SU-DHL-6 (cell line): ENCODE results near the gene AMFR.

ENCODE experiments used
- H2AFZ ChIP-seq: fragments of 200-600 bp; sonication (generic); 2 replicates; pipeline ENCODE4 v1.6.1; 2014; ENCODE audit warnings: low read depth, mild to moderate bottlenecking, moderate library complexity, mixed read lengths, antibody characterized with exemption, low read length; ENCODE audit not compliant: severe bottlenecking
- H3F3A ChIP-seq: fragments of 200-600 bp; shearing (Covaris generic); 2 replicates; pipeline ENCODE4 v1.6.0; 2016; ENCODE audit warnings: antibody characterized with exemption, mild to moderate bottlenecking; ENCODE audit not compliant: insufficient read depth
- H3K27ac ChIP-seq: fragments of 200-600 bp; sonication (generic); 2 replicates; pipeline ENCODE4 v1.5.1; 2016; ENCODE audit warnings: low read depth, mild to moderate bottlenecking, low read length, moderate library complexity, mixed read lengths
- H3K27me3 ChIP-seq: fragments of 200-600 bp; sonication (generic), shearing (Covaris generic); 2 replicates; pipeline ENCODE4 v1.6.0; 2014; ENCODE audit warnings: mild to moderate bottlenecking, low read length
- H3K36me3 ChIP-seq: fragments of 200-600 bp; sonication (generic); 2 replicates; pipeline ENCODE4 v1.6.1; 2014; ENCODE audit warnings: mild to moderate bottlenecking, low read length, mixed read lengths
- H3K4me2 ChIP-seq: fragments of 300-600, 200-600 bp; shearing (Covaris generic), sonication (generic); 2 replicates; pipeline ENCODE4 v1.6.0; 2014; ENCODE audit warnings: low read length, low read depth, mild to moderate bottlenecking; ENCODE audit not compliant: poor library complexity, severe bottlenecking
- H3K4me3 ChIP-seq: fragments of 200-600 bp; sonication (generic); 2 replicates; pipeline ENCODE4 v1.5.1; 2014; ENCODE audit warnings: antibody characterized with exemption, low read length, mild to moderate bottlenecking, mixed read lengths; ENCODE audit not compliant: insufficient read depth, poor library complexity, severe bottlenecking
- H3K79me2 ChIP-seq: fragments of 200-600 bp; sonication (generic); 2 replicates; pipeline ENCODE4 v1.6.1; 2014; ENCODE audit warnings: mild to moderate bottlenecking, low read length, moderate library complexity; ENCODE audit not compliant: insufficient read depth
- H3K9ac ChIP-seq: fragments of 200-600 bp; sonication (generic); 2 replicates; pipeline ENCODE4 v1.7.0; 2014; ENCODE audit warnings: mild to moderate bottlenecking, low read length
- H3K9me2 ChIP-seq: fragments of 200-600 bp; sonication (generic); replicated peaks from 2 replicates; pipeline ENCODE4 v1.6.1; 2014; ENCODE audit warnings: low read length; ENCODE audit not compliant: insufficient read depth
- H3K9me3 ChIP-seq: fragments of 200-600 bp; sonication (generic); 2 replicates; pipeline ENCODE4 v1.6.1; 2014; ENCODE audit warnings: low read length, mixed read lengths; ENCODE audit not compliant: insufficient read depth
- H4K20me1 ChIP-seq: fragments of 200-600 bp; sonication (generic); 2 replicates; pipeline ENCODE4 v1.6.1; 2014; ENCODE audit warnings: low read depth, mild to moderate bottlenecking, antibody characterized with exemption, low read length, moderate library complexity, mixed read lengths
- CTCF ChIP-seq: fragments of 200-600 bp; sonication (generic); IDR thresholded peaks from one replicate; pipeline ENCODE4 v1.5.1; 2017; ENCODE audit warnings: antibody characterized with exemption, mild to moderate bottlenecking, low read length, moderate library complexity; ENCODE audit not compliant: insufficient read depth, poor library complexity, severe bottlenecking
- EZH2phosphoT487 ChIP-seq: fragments of 200-600 bp; sonication (generic), shearing (Covaris generic); conservative IDR thresholded peaks from 2 replicates; pipeline ENCODE4 v1.6.1; 2018; ENCODE audit warnings: mild to moderate bottlenecking, antibody characterized with exemption, low read length, moderate library complexity, mixed read lengths

The AMFR gene

GRCh38 chr16:56336711-56337110 is 88.6 kb downstream of the AMFR start:
- H3K9ac ChIP-seq, result no peak overlapping the region
- no peaks in the 10 kb centered on the region for H3K9me3 ChIP-seq
- no peaks in the 10 kb centered on the region for H3K79me2 ChIP-seq
- H4K20me1 ChIP-seq, result no peaks in the 10 kb centered on the region
- no peaks in the 10 kb centered on the region for H3F3A ChIP-seq
- no peaks in the 10 kb centered on the region for H3K9me2 ChIP-seq
- H3K36me3 ChIP-seq, result no peaks in the 10 kb centered on the region
- TF ChIP-seq CTCF (no peak), EZH2phosphoT487 (no peak)
- no peak overlapping the region for H3K4me3 ChIP-seq
- no peak overlapping the region for H3K27ac ChIP-seq
- no peak overlapping the region for H2AFZ ChIP-seq
- no peak overlapping the region for H3K4me2 ChIP-seq
- no peaks in the 10 kb centered on the region for H3K27me3 ChIP-seq

GRCh38 chr16:56336071-56336688 is 89.2 kb downstream of the AMFR start:
- H3K27me3 ChIP-seq, result no peaks in the 10 kb centered on the region
- H3K4me2 ChIP-seq, result no peak overlapping the region
- H3K4me3 ChIP-seq, result no peak overlapping the region
- H3K27ac ChIP-seq, result no peak overlapping the region
- no peaks in the 10 kb centered on the region for H3K36me3 ChIP-seq
- no peaks in the 10 kb centered on the region for H3K9me2 ChIP-seq
- no peaks in the 10 kb centered on the region for H4K20me1 ChIP-seq
- no peak overlapping the region for H2AFZ ChIP-seq
- no peak for TF ChIP-seq CTCF
- TF ChIP-seq EZH2phosphoT487, result no peak
- no peaks in the 10 kb centered on the region for H3K79me2 ChIP-seq
- no peaks in the 10 kb centered on the region for H3K9me3 ChIP-seq
- no peak overlapping the region for H3K9ac ChIP-seq
- H3F3A ChIP-seq, result no peaks in the 10 kb centered on the region

DNA sequence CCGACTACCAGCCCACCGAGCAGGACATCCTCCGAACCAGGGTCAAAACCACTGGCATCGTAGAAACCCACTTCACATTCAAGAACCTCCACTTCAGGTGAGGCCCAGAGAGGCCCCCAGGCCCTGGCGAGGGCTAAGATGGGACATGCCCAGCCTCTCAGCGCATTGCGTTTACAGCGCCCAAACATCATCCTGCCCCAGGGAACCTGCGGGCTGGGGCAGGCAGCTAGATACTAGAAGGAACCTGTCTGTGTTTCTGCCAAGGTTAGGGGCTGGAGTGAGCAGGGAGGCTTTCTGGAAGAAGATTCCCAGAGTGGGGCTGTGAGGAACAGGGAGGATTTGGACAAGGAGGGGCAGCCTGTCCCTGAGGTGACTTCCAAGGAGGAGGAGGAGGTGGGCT is 90.6 kb downstream of the AMFR start:
- TF ChIP-seq CTCF (no peak), EZH2phosphoT487 (no peak)
- Histone ChIP-seq H3K27ac (no peak overlapping the region), H3K36me3 (no peaks in the 10 kb centered on the region), H3K9me3 (no peaks in the 10 kb centered on the region), H3K4me2 (no peak overlapping the region), H3K4me3 (no peak overlapping the region), H4K20me1 (no peaks in the 10 kb centered on the region), H3K27me3 (no peaks in the 10 kb centered on the region), H3K9me2 (no peaks in the 10 kb centered on the region), H2AFZ (no peak overlapping the region), H3K79me2 (no peaks in the 10 kb centered on the region), H3K9ac (no peak overlapping the region), H3F3A (no peaks in the 10 kb centered on the region)
